Ramos (cell line): ENCODE results near the gene TDG.

ENCODE experiments used
- in situ Hi-C: fragments of 300-500 bp; cut with MboI; formaldehyde crosslinking; loops from one replicate; pipeline ENCODE4 v1.14.3; 2022; ENCODE audit warnings: low sequenced_read_pairs; ENCODE audit not compliant: unreplicated experiment

The TDG gene

GRCh38 chr12:103965590-103966504, at the start of gene TDG:
TSS of gene TDG (plus strand) at chr12:103965872. CDS start at chr12:103966038, 166 bp downstream.
- in situ Hi-C loops: no loop called here

- in situ Hi-C loops: no loop called here
Observed at GRCh38 chr12:103917873-103918272, 47.8 kb upstream of the TDG start.

- in situ Hi-C loops: no loop called here
Observed at GRCh38 chr12:103924761-103925641, 40.7 kb upstream of the TDG start.

- in situ Hi-C loops: no loop called here
Observed at GRCh38 chr12:103928682-103929045, 37.0 kb upstream of the TDG start.

GRCh38 chr12:103929046-103929783, 36.5 kb upstream of the TDG start:
- in situ Hi-C loops: no loop called here

GRCh38 chr12:103929784-103930033, 36.0 kb upstream of the TDG start:
- in situ Hi-C loops: no loop called here

GRCh38 chr12:103930034-103930786, 35.5 kb upstream of the TDG start, which contains the start of gene HSP90B1:
TSS of gene HSP90B1 (plus strand) at chr12:103930410. CDS start at chr12:103930516, 106 bp downstream.
- in situ Hi-C loops: no loop called here

GRCh38 chr12:103930787-103931735, 34.6 kb upstream of the TDG start:
- in situ Hi-C loops: no loop called here

- in situ Hi-C loops: no loop called here
Observed at GRCh38 chr12:103933237-103933636, 32.4 kb upstream of the TDG start.

- in situ Hi-C loops: no loop called here
Observed at GRCh38 chr12:103936679-103937078, 29.0 kb upstream of the TDG start.

- in situ Hi-C loops: no loop called here
Observed at GRCh38 chr12:103944964-103945363, 20.7 kb upstream of the TDG start.

- in situ Hi-C loops: no loop called here
Observed at GRCh38 chr12:103947871-103948555, 17.7 kb upstream of the TDG start.

GRCh38 chr12:103948746-103949406, 16.8 kb upstream of the TDG start:
- in situ Hi-C loops: no loop called here

- in situ Hi-C loops: no loop called here
Observed at GRCh38 chr12:103952497-103952896, 13.2 kb upstream of the TDG start.

- in situ Hi-C loops: no loop called here
Observed at GRCh38 chr12:103955811-103956508, 9.7 kb upstream of the TDG start.

- in situ Hi-C loops: no loop called here
Observed at GRCh38 chr12:103956509-103957027, 9.1 kb upstream of the TDG start.

GRCh38 chr12:103957865-103958388, 7.7 kb upstream of the TDG start:
- in situ Hi-C loops: no loop called here
